Measurements from ENCODE around the gene RFX8. TPM values are rescaled to one million over a fixed set of nuclear protein-coding genes. Genes with fewer than 3 reads are reported as not detected.

RFX8 gene
- total RNA-seq, 1 experiment from 2014 or later = 0.77 TPM

GRCh38 chr2:101492936-101493473, 18.1 kb upstream of the RFX8 start:
- ATAC-seq (no peak), DNase-seq (no peak)
- ChIA-PET CTCF (no interaction called here), POLR2A (ENCODE audit: unreplicated experiment) (no interaction called here)
- H4K20me1 ChIP-seq (ENCODE audit: low read length) = no peaks in the 10 kb centered on the region
- no peak overlapping the region for H3K4me2 ChIP-seq (ENCODE audit: low read length)
- no peak overlapping the region for H3K9ac ChIP-seq (ENCODE audit: low read length)
- H3F3A ChIP-seq (ENCODE audit: low read length, unreplicated experiment) = no peaks in the 10 kb centered on the region
- H2AFZ ChIP-seq (ENCODE audit: low read length) = no peak overlapping the region
- H3K4me1 ChIP-seq (ENCODE audit: insufficient read depth, low read length) = no peaks in the 10 kb centered on the region
- H3K9me3 ChIP-seq (ENCODE audit: low read length) = no peaks in the 10 kb centered on the region
- no TSS peak for BruUV-seq (replicated peaks)
- no peak overlapping the region for H3K27ac ChIP-seq (ENCODE audit: low read length)
- H3K36me3 ChIP-seq (ENCODE audit: low read depth, low read length) = no peaks in the 10 kb centered on the region
- no peaks in the 10 kb centered on the region for H3K27me3 ChIP-seq (ENCODE audit: low read length)
- TF ChIP-seq CTCF (conservative IDR thresholded peaks at IDR 0.05; ENCODE audit: low read depth, low read length) (no peak), EZH2 (IDR thresholded peaks at IDR 0.05; ENCODE audit: low read length, unreplicated experiment) (no peak)
- intact Hi-C loops (cut with micrococcal nuclease) = no loop called here
- H3K4me3 ChIP-seq (ENCODE audit: low read length) = no peak overlapping the region
- no peaks in the 10 kb centered on the region for H3K9me2 ChIP-seq (replicated peaks; ENCODE audit: low read length)
- H3K79me2 ChIP-seq (ENCODE audit: low read length) = no peaks in the 10 kb centered on the region

GRCh38 chr2:101486994-101487393, 12.1 kb upstream of the RFX8 start:
- ChIA-PET POLR2A (ENCODE audit: unreplicated experiment) (no interaction called here), CTCF (no interaction called here)
- TF ChIP-seq CTCF (conservative IDR thresholded peaks at IDR 0.05; ENCODE audit: low read depth, low read length) (no peak), EZH2phosphoT487 (IDR thresholded peaks at IDR 0.05; ENCODE audit: borderline replicate concordance, low read length) (no peak), EZH2 (IDR thresholded peaks at IDR 0.05; ENCODE audit: low read length, unreplicated experiment) (no peak)
- Histone ChIP-seq H3K4me2 (ENCODE audit: low read length) (no peak overlapping the region), H3K79me2 (ENCODE audit: low read length) (no peaks in the 10 kb centered on the region), H3F3A (ENCODE audit: low read length, unreplicated experiment) (no peaks in the 10 kb centered on the region), H2AFZ (ENCODE audit: low read length) (no peak overlapping the region), H3K9me3 (ENCODE audit: low read length) (no peaks in the 10 kb centered on the region), H3K4me1 (ENCODE audit: insufficient read depth, low read length) (no peaks in the 10 kb centered on the region), H4K20me1 (ENCODE audit: low read length) (no peaks in the 10 kb centered on the region), H3K4me3 (ENCODE audit: low read length) (no peak overlapping the region), H3K27ac (ENCODE audit: low read length) (no peak overlapping the region), H3K9me2 (replicated peaks; ENCODE audit: low read length) (no peaks in the 10 kb centered on the region), H3K36me3 (ENCODE audit: low read depth, low read length) (no peaks in the 10 kb centered on the region), H3K9ac (ENCODE audit: low read length) (no peak overlapping the region), H3K27me3 (ENCODE audit: low read length) (no peaks in the 10 kb centered on the region)
- no TSS peak for BruUV-seq (replicated peaks)
- no peak for ATAC-seq
- no peak for DNase-seq
- intact Hi-C loops (cut with micrococcal nuclease) = no loop called here

- no peak for ATAC-seq
- DNase-seq = no peak
- Histone ChIP-seq H3K9me2 (replicated peaks; ENCODE audit: low read length) (no peaks in the 10 kb centered on the region), H3K4me3 (ENCODE audit: low read length) (no peak overlapping the region), H3K27me3 (ENCODE audit: low read length) (no peaks in the 10 kb centered on the region), H3K9me3 (ENCODE audit: low read length) (no peaks in the 10 kb centered on the region), H3K9ac (ENCODE audit: low read length) (no peak overlapping the region), H3K27ac (ENCODE audit: low read length) (no peak overlapping the region), H3K4me1 (ENCODE audit: insufficient read depth, low read length) (no peaks in the 10 kb centered on the region), H3K4me2 (ENCODE audit: low read length) (no peak overlapping the region), H4K20me1 (ENCODE audit: low read length) (no peaks in the 10 kb centered on the region), H2AFZ (ENCODE audit: low read length) (no peak overlapping the region), H3K36me3 (ENCODE audit: low read depth, low read length) (no peaks in the 10 kb centered on the region), H3F3A (ENCODE audit: low read length, unreplicated experiment) (no peaks in the 10 kb centered on the region), H3K79me2 (ENCODE audit: low read length) (no peaks in the 10 kb centered on the region)
- BruUV-seq (replicated peaks) = no TSS peak
- CTCF ChIA-PET = no interaction called here
- intact Hi-C loops (cut with micrococcal nuclease) = no loop called here
- TF ChIP-seq EZH2 (IDR thresholded peaks at IDR 0.05; ENCODE audit: low read length, unreplicated experiment) (no peak), EZH2phosphoT487 (IDR thresholded peaks at IDR 0.05; ENCODE audit: borderline replicate concordance, low read length) (no peak), CTCF (conservative IDR thresholded peaks at IDR 0.05; ENCODE audit: low read depth, low read length) (no peak)
- POLR2A ChIA-PET (ENCODE audit: unreplicated experiment) = no interaction called here
Observed at GRCh38 chr2:101486258-101486701, 11.4 kb upstream of the RFX8 start.

Data from PC-3 (cell line).